IPS-20b (cell line): ENCODE measurements around the gene UTP4.

ENCODE experiments used
- H3K27ac ChIP-seq: one replicate; pipeline ENCODE4 v1.5.1; 2013; ENCODE audit warnings: low read length
- H3K27me3 ChIP-seq: 2 replicates; pipeline ENCODE4 v1.6.1; 2013; ENCODE audit warnings: mild to moderate bottlenecking, low read length, inconsistent platforms; ENCODE audit not compliant: insufficient read depth
- H3K36me3 ChIP-seq: 2 replicates; pipeline ENCODE4 v1.6.1; 2013; ENCODE audit warnings: low read depth, mild to moderate bottlenecking, inconsistent platforms, low read length, moderate library complexity; ENCODE audit not compliant: insufficient read depth
- H3K4me1 ChIP-seq: 2 replicates; pipeline ENCODE4 v1.6.1; 2013; ENCODE audit warnings: mild to moderate bottlenecking, control low read depth, inconsistent platforms, low read length, moderate library complexity; ENCODE audit not compliant: insufficient read depth
- H3K4me3 ChIP-seq: 2 replicates; pipeline ENCODE4 v1.5.1; 2013; ENCODE audit warnings: mild to moderate bottlenecking, low read length, inconsistent platforms
- H3K9ac ChIP-seq: 2 replicates; pipeline ENCODE4 v1.6.1; 2013; ENCODE audit warnings: low read depth, mild to moderate bottlenecking, inconsistent platforms, low read length, moderate library complexity
- H3K9me3 ChIP-seq: 2 replicates; pipeline ENCODE4 v1.6.1; 2013; ENCODE audit warnings: mild to moderate bottlenecking, low read depth, low read length, inconsistent platforms; ENCODE audit not compliant: insufficient read depth

UTP4 gene

DNA sequence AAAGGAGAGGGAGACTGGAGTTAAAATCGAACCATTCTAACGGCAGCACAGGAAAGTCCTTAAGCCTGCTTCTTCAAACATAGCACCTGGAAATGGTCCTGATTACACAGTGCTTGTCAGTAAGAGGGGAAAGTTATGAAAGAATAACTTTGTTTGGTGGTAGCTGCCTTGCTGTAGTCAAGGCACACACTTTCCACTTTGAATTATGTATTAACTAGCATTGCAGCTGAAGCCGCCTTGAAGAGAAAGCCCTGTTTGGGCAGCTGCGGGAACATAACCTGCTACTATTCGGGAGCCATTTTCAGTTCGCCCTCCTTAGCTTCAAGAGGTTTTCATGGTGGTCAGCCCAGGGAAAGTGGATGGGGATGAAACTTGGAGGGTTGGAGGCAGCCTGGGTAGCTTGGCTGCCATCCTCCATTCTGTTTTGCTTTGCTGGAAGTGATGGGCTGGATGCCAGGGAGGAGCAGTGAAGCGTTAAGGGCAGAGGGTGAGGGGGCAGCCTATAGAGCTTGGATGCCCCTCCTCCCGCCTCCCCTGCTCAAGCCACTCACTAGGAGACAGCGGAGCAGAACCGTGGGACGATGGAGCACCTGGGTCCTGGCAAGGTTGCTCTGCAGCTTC lies 32.3 kb upstream of the UTP4 start:
- no peak overlapping the region for H3K27ac ChIP-seq
- no peak overlapping the region for H3K4me3 ChIP-seq
- H3K9me3 ChIP-seq: no peaks in the 10 kb centered on the region
- H3K9ac ChIP-seq: no peak overlapping the region; the same call in 1 of the 2 replicates
- H3K36me3 ChIP-seq: no peaks in the 10 kb centered on the region
- H3K27me3 ChIP-seq: no peaks in the 10 kb centered on the region
- peaks cover 26% of the 10 kb centered on the region for H3K4me1 ChIP-seq

DNA sequence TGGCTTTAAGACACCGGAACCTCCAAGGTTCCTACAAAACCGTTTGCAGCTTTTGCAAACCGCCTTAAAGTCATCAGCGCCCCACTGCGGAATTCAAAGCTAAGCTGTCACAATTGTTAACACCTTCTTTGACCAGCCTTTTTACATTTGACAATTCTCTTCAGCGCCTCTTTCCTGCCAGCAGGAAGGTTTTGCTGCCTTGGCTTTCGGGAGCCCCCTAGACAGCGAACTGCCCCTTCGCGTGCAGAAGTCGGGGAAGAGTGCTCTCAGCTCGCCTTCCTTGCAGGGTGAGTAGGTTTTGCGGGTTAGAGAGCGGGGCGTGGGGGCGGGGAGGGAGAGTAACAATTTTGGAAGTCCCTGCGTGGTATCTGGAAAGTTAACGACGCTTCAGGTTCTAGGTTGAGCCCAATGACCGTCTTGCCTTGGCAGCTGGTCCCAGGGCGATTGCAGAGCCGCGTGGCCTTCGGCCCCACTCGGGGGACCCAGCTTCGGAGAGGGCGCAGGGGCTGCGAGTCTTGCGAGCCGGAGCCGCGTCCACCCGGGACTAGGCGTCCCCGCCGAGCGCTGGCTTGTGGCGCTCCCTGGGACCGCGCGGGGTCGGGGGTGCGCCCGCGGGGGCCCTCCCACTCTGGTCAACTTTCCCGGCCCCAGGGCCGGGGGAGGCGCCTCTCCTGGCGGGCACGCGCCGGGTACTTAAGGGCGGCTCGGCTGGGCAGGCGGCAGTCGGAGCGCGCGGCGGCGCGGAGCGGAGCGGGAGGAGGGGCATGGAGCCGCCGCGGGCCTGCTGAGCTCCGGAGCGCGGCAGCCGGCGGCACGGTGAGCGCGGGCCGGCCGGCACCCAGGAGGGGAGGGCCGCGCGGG lies 26.7 kb upstream of the UTP4 start, which contains the start of gene HAS3:
HAS3 (plus strand) TSS at position 153 of the 861 bp plus-strand sequence. CDS start 3,743 bp downstream, outside the sequence.
- peak within 1 kb of the TSS; percentile 85 for H3K4me3 ChIP-seq
- peak within 1 kb of the TSS; percentile 85; the same call in 1 of the 2 replicates for H3K9ac ChIP-seq
- H3K27me3 ChIP-seq: no peaks in the 10 kb centered on the region
- no peaks in the 10 kb centered on the region for H3K9me3 ChIP-seq
- peaks cover 22% of the 10 kb centered on the region for H3K36me3 ChIP-seq
- peaks cover 18% of the 10 kb centered on the region for H3K4me1 ChIP-seq
- no peak within 1 kb of the TSS for H3K27ac ChIP-seq

DNA sequence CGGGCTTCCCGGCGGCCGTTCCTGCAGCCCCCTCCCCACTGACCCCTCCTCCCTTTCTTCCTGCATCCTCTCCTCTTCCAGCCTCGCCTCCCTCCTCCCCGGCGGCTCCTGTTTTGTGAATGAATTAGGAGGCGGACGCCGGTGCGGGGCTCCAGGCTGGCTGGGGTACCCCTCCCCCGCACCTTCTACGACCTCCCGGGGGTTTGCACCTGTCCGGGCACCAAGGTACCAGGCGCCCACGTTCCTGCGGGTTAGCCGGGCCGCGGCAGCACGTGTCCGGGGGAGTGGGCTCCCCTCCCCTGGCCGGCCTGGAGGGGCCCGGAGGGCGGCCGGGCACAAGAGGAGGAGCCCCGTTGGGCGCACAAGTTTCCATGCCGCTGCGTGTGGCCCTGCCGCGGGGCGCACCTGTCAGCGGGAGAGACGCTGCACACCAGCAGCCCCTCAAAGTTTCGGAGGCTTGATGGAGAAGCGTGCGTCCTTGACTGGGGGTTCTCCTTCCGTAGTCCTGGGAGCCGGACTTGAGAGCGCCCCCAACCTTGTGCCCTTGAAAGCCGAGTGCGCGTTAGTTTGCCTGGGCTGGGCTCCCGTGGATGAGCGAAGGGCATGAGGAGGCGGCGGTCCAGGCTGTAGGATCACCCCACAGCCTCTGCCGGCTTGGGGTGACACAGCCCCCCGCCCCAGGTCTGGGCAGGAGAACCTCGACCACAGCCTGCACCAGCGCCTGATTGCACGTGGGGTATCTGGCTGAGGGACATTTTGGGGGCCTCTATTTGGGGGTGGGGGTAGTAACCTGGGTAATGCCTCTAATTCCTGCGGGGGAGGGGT lies 25.7 kb upstream of the UTP4 start:
- Histone ChIP-seq H3K36me3 (peaks cover 32% of the 10 kb centered on the region), H3K27me3 (no peaks in the 10 kb centered on the region), H3K4me3 (peak overlapping the region; percentile 85), H3K9ac (peak overlapping the region; percentile 85; the same call in 1 of the 2 replicates), H3K27ac (peak overlapping the region; percentile 62), H3K4me1 (peaks cover 18% of the 10 kb centered on the region), H3K9me3 (no peaks in the 10 kb centered on the region)

DNA sequence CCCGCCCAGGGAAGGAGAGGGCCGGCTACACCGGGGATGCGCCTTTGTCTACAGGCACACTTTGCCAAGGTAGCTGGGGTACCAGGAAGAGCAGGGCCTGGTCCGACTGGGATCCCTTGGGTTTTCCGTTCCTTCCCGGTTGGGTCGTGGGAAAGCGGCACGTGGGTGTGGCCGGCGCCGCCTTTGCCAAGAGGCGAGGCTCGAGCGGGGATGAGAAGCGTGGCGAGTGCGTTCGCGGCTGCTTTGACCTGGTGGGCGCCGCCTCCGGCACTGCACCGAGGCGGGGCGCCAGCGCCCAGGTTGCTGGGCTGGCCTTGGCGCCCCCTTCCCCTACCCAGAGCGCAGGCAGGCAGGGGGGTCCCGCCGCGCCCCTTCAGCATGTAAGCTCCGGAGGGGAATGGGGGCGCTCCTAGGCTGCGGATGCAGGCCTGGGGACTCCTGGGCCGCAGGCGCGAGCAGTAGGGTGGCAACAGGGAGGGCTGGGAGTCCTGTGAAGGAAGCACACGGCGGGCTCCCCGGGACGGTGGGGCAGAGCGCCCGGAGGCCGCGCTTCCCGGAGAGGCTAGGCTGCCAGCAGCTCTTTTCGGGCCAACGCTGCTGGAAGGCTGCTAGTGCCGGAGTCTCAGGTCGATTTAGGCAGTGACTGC lies 25.0 kb upstream of the UTP4 start:
- Histone ChIP-seq H3K27me3 (no peaks in the 10 kb centered on the region), H3K36me3 (peaks cover 39% of the 10 kb centered on the region), H3K9me3 (no peaks in the 10 kb centered on the region), H3K9ac (peak overlapping the region; percentile 85), H3K4me1 (peaks cover 12% of the 10 kb centered on the region), H3K4me3 (peak overlapping the region; percentile 85), H3K27ac (peak overlapping the region; percentile 62)

DNA sequence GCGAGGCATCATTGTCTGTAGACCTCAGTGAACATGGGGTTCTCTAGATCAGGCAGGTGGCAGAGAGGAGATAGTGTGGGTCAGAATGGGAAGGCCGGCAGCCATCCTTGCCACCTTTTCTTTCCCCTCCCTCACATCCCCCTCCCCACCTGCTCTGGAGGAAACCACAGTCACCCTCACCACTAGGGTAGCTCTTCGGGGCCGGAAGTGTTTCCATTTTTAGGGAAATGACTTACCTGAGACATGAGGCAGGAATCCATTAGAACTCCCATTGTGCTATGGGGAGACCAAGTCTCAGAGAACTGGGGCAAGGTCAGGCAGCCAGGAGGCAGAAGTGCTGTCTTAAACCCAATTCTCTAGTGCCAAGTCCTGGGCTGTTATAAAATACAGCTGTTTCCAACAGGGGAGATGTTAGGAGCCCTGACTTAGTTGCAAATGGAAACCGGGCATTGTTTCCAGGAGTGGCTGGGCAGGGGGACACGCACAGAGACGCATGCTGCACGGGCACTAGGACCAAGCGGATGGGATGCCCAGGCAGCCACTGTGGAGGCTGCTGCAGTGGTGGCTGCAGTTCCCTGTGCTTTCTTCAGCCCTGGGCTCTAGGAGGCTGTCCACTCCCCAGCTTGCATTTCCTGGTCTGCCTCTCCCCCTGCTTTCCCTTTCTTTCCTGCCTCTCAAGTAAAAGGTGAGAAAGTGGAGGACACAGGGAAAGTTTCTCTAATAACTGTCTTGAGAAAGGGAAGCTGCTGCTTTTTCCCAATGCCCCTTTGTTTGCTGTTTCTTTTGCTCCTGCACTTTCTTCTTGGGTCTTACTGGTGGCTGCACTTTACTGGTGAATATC lies 24.2 kb upstream of the UTP4 start:
- peaks cover 47% of the 10 kb centered on the region for H3K36me3 ChIP-seq
- no peaks in the 10 kb centered on the region for H3K9me3 ChIP-seq
- H3K27me3 ChIP-seq: no peaks in the 10 kb centered on the region
- peak overlapping the region; percentile 85 for H3K4me3 ChIP-seq
- H3K9ac ChIP-seq: peak overlapping the region; percentile 85
- peak overlapping the region; percentile 34 for H3K27ac ChIP-seq
- peaks cover 10% of the 10 kb centered on the region for H3K4me1 ChIP-seq

DNA sequence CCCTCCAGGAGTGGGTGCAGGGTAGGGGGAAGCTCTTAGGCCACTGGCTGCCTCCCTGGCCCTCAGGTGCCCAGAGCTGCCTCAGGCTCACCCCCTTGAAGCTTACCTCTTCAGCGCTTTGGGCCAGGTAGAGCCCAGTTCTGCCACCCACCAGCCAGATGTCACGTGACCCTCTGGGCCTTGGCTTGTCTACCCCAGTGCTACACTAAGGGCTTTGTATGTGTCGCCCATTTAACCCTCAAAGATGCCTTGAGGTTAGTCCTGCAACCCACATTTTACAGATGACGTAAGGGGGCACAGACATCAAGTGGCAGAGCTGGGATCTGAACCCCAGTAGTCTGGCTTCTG lies 23.6 kb upstream of the UTP4 start:
- peaks cover 10% of the 10 kb centered on the region for H3K4me1 ChIP-seq
- H3K27me3 ChIP-seq: no peaks in the 10 kb centered on the region
- H3K36me3 ChIP-seq: peaks cover 53% of the 10 kb centered on the region
- peak overlapping the region; percentile 85 for H3K4me3 ChIP-seq
- peak overlapping the region; percentile 29 for H3K27ac ChIP-seq
- peak overlapping the region; percentile 85; the same call in 1 of the 2 replicates for H3K9ac ChIP-seq
- H3K9me3 ChIP-seq: no peaks in the 10 kb centered on the region

DNA sequence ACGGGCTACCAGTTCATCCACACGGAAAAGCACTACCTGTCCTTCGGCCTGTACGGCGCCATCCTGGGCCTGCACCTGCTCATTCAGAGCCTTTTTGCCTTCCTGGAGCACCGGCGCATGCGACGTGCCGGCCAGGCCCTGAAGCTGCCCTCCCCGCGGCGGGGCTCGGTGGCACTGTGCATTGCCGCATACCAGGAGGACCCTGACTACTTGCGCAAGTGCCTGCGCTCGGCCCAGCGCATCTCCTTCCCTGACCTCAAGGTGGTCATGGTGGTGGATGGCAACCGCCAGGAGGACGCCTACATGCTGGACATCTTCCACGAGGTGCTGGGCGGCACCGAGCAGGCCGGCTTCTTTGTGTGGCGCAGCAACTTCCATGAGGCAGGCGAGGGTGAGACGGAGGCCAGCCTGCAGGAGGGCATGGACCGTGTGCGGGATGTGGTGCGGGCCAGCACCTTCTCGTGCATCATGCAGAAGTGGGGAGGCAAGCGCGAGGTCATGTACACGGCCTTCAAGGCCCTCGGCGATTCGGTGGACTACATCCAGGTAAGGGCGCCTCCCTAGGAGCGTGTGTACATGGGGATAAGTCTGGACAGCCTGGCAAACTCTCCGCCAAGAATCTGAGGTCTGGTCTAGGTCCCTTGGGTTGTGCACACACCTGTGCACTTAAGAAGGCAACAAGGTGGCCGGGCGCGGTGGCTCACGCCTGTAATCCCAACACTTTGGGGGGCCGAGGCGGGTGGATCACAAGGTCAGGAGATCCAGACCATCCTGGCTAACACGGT lies 22.8 kb upstream of the UTP4 start:
- H3K36me3 ChIP-seq: peaks cover 61% of the 10 kb centered on the region
- no peak overlapping the region for H3K4me3 ChIP-seq
- no peak overlapping the region for H3K27ac ChIP-seq
- H3K9me3 ChIP-seq: no peaks in the 10 kb centered on the region
- no peak overlapping the region for H3K9ac ChIP-seq
- no peaks in the 10 kb centered on the region for H3K27me3 ChIP-seq
- peaks cover 10% of the 10 kb centered on the region for H3K4me1 ChIP-seq

DNA sequence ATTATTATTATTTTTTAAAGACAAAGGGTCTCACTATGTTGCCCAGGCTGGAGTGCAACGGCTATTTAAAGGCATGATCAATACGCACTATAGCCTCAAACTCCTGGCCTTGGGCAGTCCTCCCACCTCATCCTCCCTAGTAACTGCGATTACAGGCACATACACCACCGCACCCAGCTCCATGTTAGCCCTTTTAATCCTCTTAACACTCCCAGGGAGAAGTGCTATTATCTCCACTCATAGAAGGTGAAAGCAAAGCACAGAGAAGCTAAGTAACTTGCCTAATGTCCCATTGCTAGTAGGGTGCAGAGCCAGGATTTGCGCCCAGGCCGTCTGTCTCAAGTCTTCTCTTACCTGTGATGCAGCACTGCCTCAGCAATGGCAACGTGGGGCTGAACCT lies 22.0 kb upstream of the UTP4 start:
- H3K9me3 ChIP-seq: no peaks in the 10 kb centered on the region
- no peak overlapping the region for H3K4me3 ChIP-seq
- peaks cover 7% of the 10 kb centered on the region for H3K4me1 ChIP-seq
- no peak overlapping the region for H3K27ac ChIP-seq
- H3K36me3 ChIP-seq: peaks cover 69% of the 10 kb centered on the region
- no peak overlapping the region for H3K9ac ChIP-seq
- H3K27me3 ChIP-seq: no peaks in the 10 kb centered on the region

DNA sequence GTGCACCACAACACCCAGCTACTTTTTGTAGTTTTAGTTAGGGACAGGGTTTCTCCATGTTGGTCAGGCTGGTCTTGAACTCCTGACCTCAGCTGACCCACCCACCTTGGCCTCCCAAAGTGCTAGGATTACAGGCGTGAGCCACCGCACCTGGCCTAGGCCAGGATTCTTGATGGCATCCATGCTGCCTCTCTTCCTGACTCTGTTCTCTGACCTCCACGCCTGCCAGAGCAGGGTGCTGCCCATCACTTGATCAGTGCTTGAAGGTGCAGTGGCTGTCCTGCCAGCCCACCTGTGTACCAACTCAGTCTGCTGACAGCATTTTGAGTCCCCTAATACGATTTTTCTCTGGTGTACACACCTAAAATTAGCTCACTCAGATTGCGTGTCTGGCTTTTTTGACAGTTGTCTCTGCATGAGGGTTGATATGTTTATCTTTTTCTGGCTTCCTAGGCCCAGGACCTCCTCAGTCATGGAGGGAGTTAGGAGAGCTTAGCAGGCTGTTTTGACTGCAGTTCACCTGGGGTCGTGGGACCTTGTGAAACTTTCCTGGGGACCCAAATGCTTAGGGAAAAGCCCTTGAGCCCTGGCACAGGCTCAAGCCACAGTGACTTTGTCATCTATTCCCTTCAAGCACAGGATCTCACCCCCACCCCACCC lies 21.1 kb upstream of the UTP4 start:
- Histone ChIP-seq H3K36me3 (peaks cover 78% of the 10 kb centered on the region), H3K4me1 (peaks cover 7% of the 10 kb centered on the region), H3K9ac (no peak overlapping the region), H3K27ac (no peak overlapping the region), H3K4me3 (no peak overlapping the region), H3K9me3 (no peaks in the 10 kb centered on the region), H3K27me3 (no peaks in the 10 kb centered on the region)

DNA sequence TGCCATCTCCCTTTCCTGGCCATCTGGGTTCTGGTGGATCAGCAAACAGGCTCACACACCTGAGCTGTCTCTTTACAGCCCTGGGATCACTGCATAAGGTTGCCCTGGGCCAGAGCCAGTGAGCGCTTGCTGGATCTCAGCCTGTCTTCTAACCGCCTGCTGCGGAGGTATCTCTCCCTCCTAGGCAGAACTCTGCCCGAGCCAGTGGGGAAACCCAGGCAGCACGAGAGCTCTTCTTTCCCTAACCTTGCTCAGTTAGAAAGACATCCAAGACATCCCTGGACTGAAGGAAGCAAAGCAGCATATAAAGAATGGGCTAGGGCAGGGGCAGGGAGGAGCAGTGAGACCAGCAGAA lies 20.6 kb upstream of the UTP4 start:
- Histone ChIP-seq H3K27me3 (no peaks in the 10 kb centered on the region), H3K9ac (no peak overlapping the region), H3K27ac (no peak overlapping the region), H3K36me3 (peaks cover 83% of the 10 kb centered on the region), H3K4me3 (no peak overlapping the region), H3K9me3 (no peaks in the 10 kb centered on the region), H3K4me1 (peaks cover 7% of the 10 kb centered on the region)
